Smooth muscle cell (in vitro differentiated cells): ENCODE data around the gene BARX2. TPM values are rescaled to one million over a fixed set of nuclear protein-coding genes. Genes with fewer than 3 reads are reported as not detected.

Experiments used
- DNase-seq: peaks from one replicate; lab custom pipeline; 2025; ENCODE audit not compliant: unreplicated experiment; lab: John Stamatoyannopoulos, UW
- H2AFZ ChIP-seq: fragments of 200-600 bp; sonication (generic); 2 replicates; pipeline ENCODE4 v1.6.0; 2016; ENCODE audit warnings: antibody characterized with exemption, low read depth, mild to moderate bottlenecking
- H3F3A ChIP-seq: fragments of 200-600 bp; sonication (generic); 2 replicates; pipeline ENCODE4 v1.6.0; 2017; ENCODE audit warnings: antibody characterized with exemption, low read depth
- H3K27ac ChIP-seq: fragments of 200-600 bp; sonication (generic); 2 replicates; pipeline ENCODE4 v1.5.1; 2016; ENCODE audit warnings: low read depth, mild to moderate bottlenecking
- H3K27me3 ChIP-seq: fragments of 200-600 bp; sonication (generic); 2 replicates; pipeline ENCODE4 v1.6.1; 2016; ENCODE audit warnings: low read depth, mild to moderate bottlenecking
- H3K36me3 ChIP-seq: fragments of 200-600 bp; sonication (generic); 2 replicates; pipeline ENCODE4 v1.5.1; 2016; ENCODE audit warnings: low read depth
- H3K4me1 ChIP-seq: fragments of 200-600 bp; sonication (generic); 2 replicates; pipeline ENCODE4 v1.5.1; 2016; ENCODE audit warnings: low read depth
- H3K4me2 ChIP-seq: fragments of 200-600 bp; sonication (generic); 2 replicates; pipeline ENCODE4 v1.6.0; 2016; ENCODE audit warnings: mild to moderate bottlenecking
- H3K4me3 ChIP-seq: fragments of 200-600 bp; sonication (generic); 2 replicates; pipeline ENCODE4 v1.5.1; 2016; ENCODE audit warnings: mild to moderate bottlenecking
- H3K79me2 ChIP-seq: fragments of 200-600 bp; sonication (generic); 2 replicates; pipeline ENCODE4 v1.6.0; 2016; ENCODE audit warnings: low read depth, mild to moderate bottlenecking
- H3K9ac ChIP-seq: fragments of 200-600 bp; sonication (generic); 2 replicates; pipeline ENCODE4 v1.6.0; 2016; ENCODE audit warnings: low read depth
- H3K9me3 ChIP-seq: fragments of 200-600 bp; sonication (generic); replicated peaks from 2 replicates; pipeline ENCODE4 v1.5.1; 2016; ENCODE audit warnings: low read depth
- H4K20me1 ChIP-seq: fragments of 200-600 bp; sonication (generic); 2 replicates; pipeline ENCODE4 v1.6.0; 2016; ENCODE audit warnings: low read depth
- WGBS: methylation state at CpG from one replicate; pipeline ENCODE4 v1.1.7; 2016; ENCODE audit warnings: low lambda C conversion rate; 5-methylcytosine and 5-hydroxymethylcytosine counted together
- polyA plus RNA-seq: library from polyadenylated mRNA; unstranded; fragments of >200 nt; fragmentation: Nextera tagmentation; extraction: Ambion mirVana; gene quantifications from 2 replicates; pipeline ENCODE4 v1.2.1, GENCODE V29; 2016
- total RNA-seq: library from RNA; depleted of rRNA; stranded (reverse); fragments of >200 nt; gene quantifications from 2 replicates; pipeline ENCODE4 v1.2.3, GENCODE V29; 2014
- TF ChIP-seq, protein P1 (sequence below): fragments of 200-600 bp; sonication (generic); IDR thresholded peaks from 2 replicates; pipeline ENCODE4 v1.5.1; 2017; ENCODE audit warnings: borderline replicate concordance, mild to moderate bottlenecking, antibody characterized with exemption; ENCODE audit not compliant: insufficient read depth, poor library complexity, severe bottlenecking

BARX2 gene
- total and polyA plus RNA-seq, 2 experiments from 2014 or later: 1.2 to 4.8 TPM

- no peaks in the 10 kb centered on the region for H3K4me1 ChIP-seq
- H3K79me2 ChIP-seq: no peaks in the 10 kb centered on the region
- H3K4me3 ChIP-seq: no peak overlapping the region
- peaks cover 5% of the 10 kb centered on the region for H3F3A ChIP-seq
- H3K9me3 ChIP-seq: no peaks in the 10 kb centered on the region
- 71% methylated on average over 1 of the region's 1 CpG for WGBS
- H3K4me2 ChIP-seq: no peak overlapping the region
- no peak overlapping the region for H2AFZ ChIP-seq
- no peak overlapping the region for H3K9ac ChIP-seq
- H3K27ac ChIP-seq: no peak overlapping the region
- TF ChIP-seq, protein P1, sequence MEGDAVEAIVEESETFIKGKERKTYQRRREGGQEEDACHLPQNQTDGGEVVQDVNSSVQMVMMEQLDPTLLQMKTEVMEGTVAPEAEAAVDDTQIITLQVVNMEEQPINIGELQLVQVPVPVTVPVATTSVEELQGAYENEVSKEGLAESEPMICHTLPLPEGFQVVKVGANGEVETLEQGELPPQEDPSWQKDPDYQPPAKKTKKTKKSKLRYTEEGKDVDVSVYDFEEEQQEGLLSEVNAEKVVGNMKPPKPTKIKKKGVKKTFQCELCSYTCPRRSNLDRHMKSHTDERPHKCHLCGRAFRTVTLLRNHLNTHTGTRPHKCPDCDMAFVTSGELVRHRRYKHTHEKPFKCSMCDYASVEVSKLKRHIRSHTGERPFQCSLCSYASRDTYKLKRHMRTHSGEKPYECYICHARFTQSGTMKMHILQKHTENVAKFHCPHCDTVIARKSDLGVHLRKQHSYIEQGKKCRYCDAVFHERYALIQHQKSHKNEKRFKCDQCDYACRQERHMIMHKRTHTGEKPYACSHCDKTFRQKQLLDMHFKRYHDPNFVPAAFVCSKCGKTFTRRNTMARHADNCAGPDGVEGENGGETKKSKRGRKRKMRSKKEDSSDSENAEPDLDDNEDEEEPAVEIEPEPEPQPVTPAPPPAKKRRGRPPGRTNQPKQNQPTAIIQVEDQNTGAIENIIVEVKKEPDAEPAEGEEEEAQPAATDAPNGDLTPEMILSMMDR: no peak
- no peaks in the 10 kb centered on the region for H3K27me3 ChIP-seq
- H4K20me1 ChIP-seq: no peaks in the 10 kb centered on the region
- H3K36me3 ChIP-seq: no peaks in the 10 kb centered on the region
- DNase-seq: no peak
Measured at GRCh38 chr11:129392995-129393394, 17.3 kb downstream of the BARX2 start.

DNA sequence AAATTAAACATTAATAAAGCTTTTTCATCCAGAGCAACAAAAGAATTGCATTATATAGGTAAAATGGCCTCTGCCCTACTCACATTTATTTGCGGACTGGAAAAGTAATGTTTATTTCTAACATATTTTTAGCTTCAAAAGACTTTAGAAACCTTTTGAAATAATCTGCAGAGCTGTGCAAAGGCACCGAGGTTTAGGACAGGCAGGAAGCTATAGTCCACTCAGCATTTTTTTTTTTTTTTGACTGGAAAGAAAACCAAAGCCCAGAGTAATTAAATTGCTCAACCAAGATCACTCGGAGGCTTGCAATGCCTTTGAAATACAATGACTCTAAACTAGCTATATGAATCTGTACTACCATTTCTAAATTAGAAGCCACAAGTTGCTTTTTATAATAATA lies 19.1 kb downstream of the BARX2 start:
- H2AFZ ChIP-seq: no peak overlapping the region
- no peak for DNase-seq
- 62% methylated on average over 3 of the region's 3 CpGs for WGBS
- no peaks in the 10 kb centered on the region for H3K27me3 ChIP-seq
- H3K9me3 ChIP-seq: no peaks in the 10 kb centered on the region
- no peaks in the 10 kb centered on the region for H3K4me1 ChIP-seq
- no peak overlapping the region for H3K27ac ChIP-seq
- no peak overlapping the region for H3K4me3 ChIP-seq
- no peaks in the 10 kb centered on the region for H4K20me1 ChIP-seq
- H3K4me2 ChIP-seq: no peak overlapping the region
- H3K36me3 ChIP-seq: no peaks in the 10 kb centered on the region
- peaks cover 5% of the 10 kb centered on the region for H3F3A ChIP-seq
- TF ChIP-seq, protein P1: no peak
- no peaks in the 10 kb centered on the region for H3K79me2 ChIP-seq
- no peak overlapping the region for H3K9ac ChIP-seq

DNA sequence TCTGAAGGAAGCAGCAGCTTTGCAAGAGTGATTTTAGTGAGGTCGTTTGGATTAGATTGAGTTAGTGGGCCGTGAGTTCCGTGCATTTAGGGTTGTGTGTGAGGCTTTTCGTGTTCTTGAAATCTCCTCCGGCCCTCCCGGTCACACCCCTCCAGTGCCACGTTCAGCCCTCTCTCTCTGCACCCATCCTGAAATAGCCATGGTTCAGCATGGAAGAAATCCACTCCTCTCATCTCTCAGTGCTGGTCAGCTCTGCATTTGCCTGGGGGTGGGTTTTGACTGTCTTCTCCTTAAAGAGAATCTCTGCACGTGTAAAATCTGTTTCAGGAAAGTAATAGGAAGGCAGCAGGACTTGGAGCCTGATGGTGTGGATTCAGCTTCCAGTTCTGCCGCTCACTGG lies 19.8 kb downstream of the BARX2 start:
- H3K27me3 ChIP-seq: no peaks in the 10 kb centered on the region
- no peaks in the 10 kb centered on the region for H3K9me3 ChIP-seq
- no peaks in the 10 kb centered on the region for H3K79me2 ChIP-seq
- DNase-seq: no peak
- H3F3A ChIP-seq: peaks cover 5% of the 10 kb centered on the region
- TF ChIP-seq, protein P1: no peak
- no peaks in the 10 kb centered on the region for H3K36me3 ChIP-seq
- H3K4me3 ChIP-seq: no peak overlapping the region
- H3K9ac ChIP-seq: no peak overlapping the region
- no peak overlapping the region for H3K27ac ChIP-seq
- no peak overlapping the region for H3K4me2 ChIP-seq
- H4K20me1 ChIP-seq: no peaks in the 10 kb centered on the region
- 48% methylated on average over 9 of the region's 9 CpGs for WGBS
- H2AFZ ChIP-seq: no peak overlapping the region
- no peaks in the 10 kb centered on the region for H3K4me1 ChIP-seq

DNA sequence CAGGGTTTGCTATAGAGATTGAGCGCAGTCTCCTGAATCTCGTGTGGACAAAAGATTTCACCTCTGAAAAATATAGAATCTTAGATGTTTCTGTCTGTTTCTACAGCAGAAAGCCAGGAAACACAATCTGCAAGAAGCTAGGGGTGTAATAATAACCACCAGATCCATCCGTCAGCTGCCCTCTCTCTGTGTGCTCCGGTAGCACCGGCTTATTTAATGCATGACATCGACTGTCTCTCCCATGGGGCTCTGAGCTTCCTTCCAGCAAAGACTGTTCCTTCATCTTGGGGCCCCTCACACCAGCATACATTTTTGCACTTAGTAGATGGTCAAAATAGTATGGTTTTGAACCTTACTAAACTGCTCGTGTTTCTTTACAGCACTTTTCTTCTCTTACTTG lies 20.2 kb downstream of the BARX2 start:
- Histone ChIP-seq H2AFZ (no peak overlapping the region), H3K4me3 (no peak overlapping the region), H4K20me1 (no peaks in the 10 kb centered on the region), H3K36me3 (no peaks in the 10 kb centered on the region), H3K9ac (no peak overlapping the region), H3K27me3 (no peaks in the 10 kb centered on the region), H3K4me1 (no peaks in the 10 kb centered on the region), H3K79me2 (no peaks in the 10 kb centered on the region), H3K27ac (no peak overlapping the region), H3K4me2 (no peak overlapping the region), H3F3A (peaks cover 5% of the 10 kb centered on the region), H3K9me3 (no peaks in the 10 kb centered on the region)
- DNase-seq: no peak
- TF ChIP-seq, protein P1: no peak
- WGBS: 92% methylated on average over 7 of the region's 7 CpGs
